K562 (cell line): ENCODE data around the gene B4GALNT2. TPM values are rescaled to one million over a fixed set of nuclear protein-coding genes. Genes with fewer than 3 reads are reported as not detected.

Source experiments
- ATF6 ChIP-seq: sonication (generic); formaldehyde crosslinking; IDR thresholded peaks from 2 replicates; pipeline ENCODE4 v1.4.0; 2020; ENCODE audit warnings: mild to moderate bottlenecking, missing genetic modification reagents
- CEBPB ChIP-seq: fragments of 450-650 bp; IDR thresholded peaks from 2 replicates; pipeline ENCODE4 v1.6.1; 2016; ENCODE audit warnings: missing genetic modification characterization, missing compliant biosample characterization
- CEBPZ ChIP-seq: fragments of 150-350 bp; IDR thresholded peaks from 2 replicates; pipeline ENCODE4 v1.6.1; 2014; ENCODE audit warnings: low read depth, mild to moderate bottlenecking, low read length, borderline replicate concordance
- CREB1 ChIP-seq, 2 experiments: sonication (generic) in 1 of 2; formaldehyde crosslinking in 1 of 2; IDR thresholded peaks; 2 replicates each; pipeline versions ENCODE4 v1.6.1 to v1.8.0; 2012 to 2022; ENCODE audit warnings: inconsistent platforms in 1 of 2, mild to moderate bottlenecking in 1 of 2, missing genetic modification reagents in 1 of 2, moderate library complexity in 1 of 2
- EP300 ChIP-seq: IDR thresholded peaks from 2 replicates; pipeline ENCODE4 v1.6.1; 2012; ENCODE audit warnings: low read length, improper control_type of control experiment
- HIVEP1 ChIP-seq: fragments of 250-450 bp; sonication (Bioruptor Pico); IDR thresholded peaks from 2 replicates; pipeline ENCODE4 v1.4.0; 2020; ENCODE audit warnings: mild to moderate bottlenecking
- MECOM ChIP-seq: fragments of 250-450 bp; sonication (Bioruptor Pico); IDR thresholded peaks from 2 replicates; pipeline ENCODE4 v1.8.0; 2022; ENCODE audit warnings: inconsistent platforms
- NFE2 ChIP-seq: IDR thresholded peaks from 2 replicates; pipeline ENCODE4 v1.6.1; 2014; ENCODE audit warnings: antibody characterized with exemption, low read depth
- TCF7L2 ChIP-seq: fragments of 150-350 bp; IDR thresholded peaks from 2 replicates; pipeline ENCODE4 v1.6.1; 2016; ENCODE audit warnings: low read depth, mild to moderate bottlenecking, low read length, moderate library complexity
- YY1 ChIP-seq, 3 experiments: IDR thresholded peaks; 2 replicates each; pipeline ENCODE4 v1.6.1; 2011; ENCODE audit warnings: low read length in 2 of 3, mild to moderate bottlenecking in 2 of 3, moderate library complexity in 2 of 3, borderline replicate concordance in 1 of 3, control low read depth in 1 of 3, low read depth in 1 of 3; ENCODE audit not compliant: insufficient read depth in 3 of 3, insufficient replicate concordance in 2 of 3, control insufficient read depth in 1 of 3, insufficient read length in 1 of 3; ENCODE audit errors: extremely low read depth in 1 of 3
- ZBTB1 ChIP-seq: sonication (generic); formaldehyde crosslinking; IDR thresholded peaks from 2 replicates; pipeline ENCODE4 v1.8.1; 2023; ENCODE audit warnings: missing genetic modification reagents, low read depth, mild to moderate bottlenecking, borderline replicate concordance
- ZC3H4 ChIP-seq: sonication (generic); formaldehyde crosslinking; IDR thresholded peaks from 2 replicates; pipeline ENCODE4 v1.9.0; 2021; ENCODE audit warnings: missing genetic modification reagents, borderline replicate concordance
- ZFP91 ChIP-seq: sonication (generic); formaldehyde crosslinking; IDR thresholded peaks from 2 replicates; pipeline ENCODE4 v1.8.0; 2022; ENCODE audit warnings: mild to moderate bottlenecking, missing genetic modification reagents
- polyA plus RNA-seq, 8 experiments: library from polyadenylated mRNA; depleted of rRNA in 4 of 8; stranded (reverse) in 5 of 8; unstranded in 3 of 8; fragments of >200 nt; fragmentation: Nextera tagmentation in 2 of 8; fragmentation: Illumina TruSeq in 1 of 8; extraction: Ambion mirVana in 2 of 8; extraction: Trizol in 1 of 8; gene quantifications; 2 replicates each; pipeline versions ENCODE4 v1.2.1 to v1.2.3, GENCODE V29; 2011 to 2014; ENCODE audit warnings: inconsistent platforms in 1 of 8, missing spikeins in 1 of 8
- total RNA-seq, 7 experiments: library from RNA; depleted of rRNA in 6 of 7; stranded (reverse); fragments of >200 nt in 6 of 7; fragmentation: Illumina TruSeq in 2 of 7; extraction: Trizol in 2 of 7; gene quantifications; 2 replicates each; pipeline versions ENCODE4 v1.2.1 to v1.2.3, GENCODE V29; 2011 to 2021; ENCODE audit warnings: low replicate concordance in 1 of 7
- TF ChIP-seq, protein P1 (sequence below): fragments of 200-800 bp; sonication (Bioruptor generic); IDR thresholded peaks from 2 replicates; pipeline ENCODE4 v1.6.1; 2017; ENCODE audit warnings: missing genetic modification characterization, missing compliant biosample characterization
- TF ChIP-seq, protein P2 (sequence below): sonication (generic); formaldehyde crosslinking; IDR thresholded peaks from 2 replicates; pipeline ENCODE4 v1.8.0; 2022; ENCODE audit warnings: mild to moderate bottlenecking, low read depth, missing genetic modification reagents

The B4GALNT2 gene
- total and polyA plus RNA-seq, 9 of the 15 experiments (the other 6 are each of a cell fraction or from before 2014, with no cell fraction given): not detected

GRCh38 chr17:49191917-49192741 lies 59.6 kb downstream of the B4GALNT2 start (continued):
- TF ChIP-seq CEBPZ: 0 out of 2 replicates have a peak, but pooled peaks have one; percentile 13
- no peak; the same call in 1 of the 2 replicates for TF ChIP-seq ZBTB1 (CRISPR knock-in tag)
- no peak for TF ChIP-seq TCF7L2
- TF ChIP-seq, protein P1, sequence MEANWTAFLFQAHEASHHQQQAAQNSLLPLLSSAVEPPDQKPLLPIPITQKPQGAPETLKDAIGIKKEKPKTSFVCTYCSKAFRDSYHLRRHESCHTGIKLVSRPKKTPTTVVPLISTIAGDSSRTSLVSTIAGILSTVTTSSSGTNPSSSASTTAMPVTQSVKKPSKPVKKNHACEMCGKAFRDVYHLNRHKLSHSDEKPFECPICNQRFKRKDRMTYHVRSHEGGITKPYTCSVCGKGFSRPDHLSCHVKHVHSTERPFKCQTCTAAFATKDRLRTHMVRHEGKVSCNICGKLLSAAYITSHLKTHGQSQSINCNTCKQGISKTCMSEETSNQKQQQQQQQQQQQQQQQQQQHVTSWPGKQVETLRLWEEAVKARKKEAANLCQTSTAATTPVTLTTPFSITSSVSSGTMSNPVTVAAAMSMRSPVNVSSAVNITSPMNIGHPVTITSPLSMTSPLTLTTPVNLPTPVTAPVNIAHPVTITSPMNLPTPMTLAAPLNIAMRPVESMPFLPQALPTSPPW (CRISPR knock-in tag): peak; percentile 58
- no peak for TF ChIP-seq MECOM (CRISPR knock-in tag)
- no peak for TF ChIP-seq NFE2
- TF ChIP-seq YY1 (IDR thresholded peaks at IDR 0.05; ENCODE audit: borderline replicate concordance in 1 of 3, control insufficient read depth in 1 of 3, extremely low read depth in 1 of 3, insufficient read depth in 3 of 3, insufficient read length in 1 of 3, insufficient replicate concordance in 2 of 3, low read depth in 1 of 3, low read length in 2 of 3): peak in 2 of 3 experiments; percentile 11 to 57
- peak; percentile 28; the same call in 1 of the 2 replicates for TF ChIP-seq ATF6
- no peak for TF ChIP-seq ZFP91 (CRISPR knock-in tag)
- TF ChIP-seq CEBPB (tag): no peak
- TF ChIP-seq, protein P2, sequence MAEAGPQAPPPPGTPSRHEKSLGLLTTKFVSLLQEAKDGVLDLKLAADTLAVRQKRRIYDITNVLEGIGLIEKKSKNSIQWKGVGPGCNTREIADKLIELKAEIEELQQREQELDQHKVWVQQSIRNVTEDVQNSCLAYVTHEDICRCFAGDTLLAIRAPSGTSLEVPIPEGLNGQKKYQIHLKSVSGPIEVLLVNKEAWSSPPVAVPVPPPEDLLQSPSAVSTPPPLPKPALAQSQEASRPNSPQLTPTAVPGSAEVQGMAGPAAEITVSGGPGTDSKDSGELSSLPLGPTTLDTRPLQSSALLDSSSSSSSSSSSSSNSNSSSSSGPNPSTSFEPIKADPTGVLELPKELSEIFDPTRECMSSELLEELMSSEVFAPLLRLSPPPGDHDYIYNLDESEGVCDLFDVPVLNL: peak; percentile 95
- no peak for TF ChIP-seq HIVEP1
- TF ChIP-seq EP300: peak; percentile 69
- TF ChIP-seq ZC3H4 (CRISPR knock-in tag): 0 out of 2 replicates have a peak, but pooled peaks have one; percentile 76
- peak; percentile 53; the same call in 1 of the 2 replicates for TF ChIP-seq CREB1 (IDR thresholded peaks at IDR 0.05)
- TF ChIP-seq CREB1 (CRISPR knock-in tag; IDR thresholded peaks at IDR 0.05): peak; percentile 83
